Mesenchymal stem cell (in vitro differentiated cells and primary cell): Measurements from ENCODE around the gene OR2T2.
"Not testable (repeated sequence)": the region's sequence is repeated elsewhere in the genome, so short reads cannot be mapped to it uniquely, and the experiment has no call there.

ENCODE experiments used
- DNase-seq: peaks from one replicate; pipeline ENCODE4 v3.0.0-alpha.2; 2013
- H2AFZ ChIP-seq: one replicate; pipeline ENCODE4 v1.6.1; 2013; ENCODE audit warnings: low read depth, mild to moderate bottlenecking, control low read depth, inconsistent platforms, low read length, moderate library complexity
- H2AK5ac ChIP-seq: 2 replicates; pipeline ENCODE4 v1.6.1; 2013; ENCODE audit warnings: low read length, moderate library complexity, mild to moderate bottlenecking, inconsistent platforms; ENCODE audit not compliant: severe bottlenecking
- H2BK120ac ChIP-seq: one replicate; pipeline ENCODE4 v1.6.1; 2013; ENCODE audit warnings: low read depth, mild to moderate bottlenecking, inconsistent platforms, low read length, moderate library complexity
- H2BK12ac ChIP-seq, 2 experiments: one replicate each; pipeline ENCODE4 v1.6.1; 2013; ENCODE audit warnings: inconsistent platforms in 2 of 2, low read length in 2 of 2, mild to moderate bottlenecking in 2 of 2, moderate library complexity in 2 of 2, control low read depth in 1 of 2
- H2BK15ac ChIP-seq: one replicate; pipeline ENCODE4 v1.6.1; 2013; ENCODE audit warnings: mild to moderate bottlenecking, low read depth, inconsistent platforms; ENCODE audit not compliant: poor library complexity, severe bottlenecking
- H2BK5ac ChIP-seq: 2 replicates; pipeline ENCODE4 v1.6.1; 2013; ENCODE audit warnings: low read depth, mild to moderate bottlenecking, low read length, control low read depth, inconsistent platforms; ENCODE audit not compliant: poor library complexity, severe bottlenecking
- H3K14ac ChIP-seq, 2 experiments: one replicate each; pipeline ENCODE4 v1.6.1; 2013; ENCODE audit warnings: inconsistent platforms in 2 of 2, low read length in 2 of 2, control low read depth in 1 of 2, mild to moderate bottlenecking in 1 of 2, moderate library complexity in 1 of 2
- H3K18ac ChIP-seq, 2 experiments: one replicate each; pipeline ENCODE4 v1.6.1; 2013; ENCODE audit warnings: inconsistent platforms in 2 of 2, low read length in 2 of 2, control low read depth in 1 of 2, low read depth in 1 of 2, mild to moderate bottlenecking in 1 of 2
- H3K23ac ChIP-seq, 2 experiments: one replicate each; pipeline ENCODE4 v1.6.1; 2013; ENCODE audit warnings: inconsistent platforms in 2 of 2, low read length in 2 of 2, mild to moderate bottlenecking in 2 of 2, moderate library complexity in 2 of 2, control low read depth in 1 of 2
- H3K27ac ChIP-seq: 2 replicates; pipeline ENCODE4 v1.5.1; 2013; ENCODE audit warnings: mild to moderate bottlenecking, moderate library complexity, low read length, control low read depth, inconsistent platforms; ENCODE audit not compliant: poor library complexity, severe bottlenecking
- H3K27me3 ChIP-seq, 2 experiments: 2 replicates each; pipeline versions ENCODE4 v1.6.1 to v1.7.0; 2013; ENCODE audit warnings: low read length in 2 of 2, mild to moderate bottlenecking in 2 of 2, moderate library complexity in 2 of 2, control low read depth in 1 of 2, inconsistent platforms in 1 of 2; ENCODE audit not compliant: control insufficient read depth in 1 of 2, insufficient read depth in 1 of 2
- H3K36me3 ChIP-seq, 2 experiments: 2 replicates each; pipeline versions ENCODE4 v1.6.1 to v1.7.0; 2013; ENCODE audit warnings: low read length in 2 of 2, control low read depth in 1 of 2, inconsistent platforms in 1 of 2, low read depth in 1 of 2, mild to moderate bottlenecking in 1 of 2; ENCODE audit not compliant: insufficient read depth in 2 of 2, control insufficient read depth in 1 of 2
- H3K4ac ChIP-seq, 2 experiments: one replicate each; pipeline ENCODE4 v1.6.1; 2013; ENCODE audit warnings: inconsistent platforms in 2 of 2, low read length in 2 of 2, mild to moderate bottlenecking in 2 of 2, moderate library complexity in 2 of 2, control low read depth in 1 of 2, low read depth in 1 of 2
- H3K4me1 ChIP-seq: 2 replicates; pipeline ENCODE4 v1.6.1; 2013; ENCODE audit warnings: low read depth, low read length, control low read depth; ENCODE audit not compliant: control insufficient read depth, insufficient read depth
- H3K4me2 ChIP-seq: 2 replicates; pipeline ENCODE4 v1.6.1; 2013; ENCODE audit warnings: low read length, mild to moderate bottlenecking, inconsistent platforms; ENCODE audit not compliant: poor library complexity, severe bottlenecking
- H3K4me3 ChIP-seq, 2 experiments: 2 replicates each; pipeline versions ENCODE4 v1.5.1 to v1.7.0; 2013; ENCODE audit warnings: low read length in 2 of 2, mild to moderate bottlenecking in 2 of 2, control low read depth in 1 of 2, low read depth in 1 of 2; ENCODE audit not compliant: insufficient read depth in 1 of 2
- H3K79me1 ChIP-seq: replicated peaks from 2 replicates; pipeline ENCODE4 v1.6.1; 2013; ENCODE audit warnings: mild to moderate bottlenecking, control low read depth, low read length, inconsistent platforms; ENCODE audit not compliant: poor library complexity, severe bottlenecking
- H3K9ac ChIP-seq: 2 replicates; pipeline ENCODE4 v1.7.0; 2013; ENCODE audit warnings: mild to moderate bottlenecking, low read length, moderate library complexity
- H3K9me3 ChIP-seq: 2 replicates; pipeline ENCODE4 v1.7.0; 2013; ENCODE audit warnings: mild to moderate bottlenecking, low read length; ENCODE audit not compliant: control insufficient read depth
- H4K8ac ChIP-seq: one replicate; pipeline ENCODE4 v1.6.1; 2013; ENCODE audit warnings: inconsistent platforms, mild to moderate bottlenecking, low read length, moderate library complexity
- H4K91ac ChIP-seq: one replicate; pipeline ENCODE4 v1.6.1; 2013; ENCODE audit warnings: mild to moderate bottlenecking, low read length, inconsistent platforms
- WGBS: methylation state at CpG from one replicate; pipeline ENCODE4 v1.1.7; 2013; ENCODE audit warnings: mixed read lengths; 5-methylcytosine and 5-hydroxymethylcytosine counted together

OR2T2 gene

GRCh38 chr1:248459117-248459516 lies 13.7 kb downstream of the OR2T2 start:
- not testable (repeated sequence) for H3K4me3 ChIP-seq, H3K36me3 ChIP-seq, H2BK15ac ChIP-seq, H3K79me1 ChIP-seq, H2BK120ac ChIP-seq, H3K4ac ChIP-seq, H3K23ac ChIP-seq, H3K4me1 ChIP-seq, H3K9ac ChIP-seq, H2BK5ac ChIP-seq, H3K9me3 ChIP-seq, DNase-seq, H3K4me2 ChIP-seq, H3K14ac ChIP-seq, H3K27me3 ChIP-seq, H4K91ac ChIP-seq, H2AFZ ChIP-seq, H3K27ac ChIP-seq, H2AK5ac ChIP-seq, H2BK12ac ChIP-seq, H3K18ac ChIP-seq, H4K8ac ChIP-seq
- 31% methylated on average over 3 of the region's 7 CpGs for WGBS

GRCh38 chr1:248471154-248471553 lies 25.7 kb downstream of the OR2T2 start:
- Histone ChIP-seq H3K79me1 (no peaks in the 10 kb centered on the region), H4K8ac (no peak overlapping the region), H3K4me2 (no peak overlapping the region), H2BK5ac (no peak overlapping the region), H3K27me3 (no peaks in the 10 kb centered on the region), H4K91ac (no peak overlapping the region), H3K23ac (no peak overlapping the region), H2AFZ (no peak overlapping the region), H3K18ac (no peak overlapping the region), H2BK120ac (no peak overlapping the region), H2BK15ac (no peak overlapping the region), H3K4me1 (no peaks in the 10 kb centered on the region), H2BK12ac (no peak overlapping the region), H3K14ac (no peak overlapping the region), H3K4ac (no peak overlapping the region), H3K4me3 (no peak overlapping the region), H3K36me3 (no peaks in the 10 kb centered on the region), H3K27ac (no peak overlapping the region), H3K9me3 (peaks cover 6% of the 10 kb centered on the region), H2AK5ac (no peak overlapping the region), H3K9ac (no peak overlapping the region)
- WGBS = 83% methylated on average over 1 of the region's 4 CpGs
- no peak for DNase-seq

GRCh38 chr1:248472111-248472510 lies 26.7 kb downstream of the OR2T2 start:
- not testable (repeated sequence) for H2BK120ac ChIP-seq, H4K91ac ChIP-seq, H2BK12ac ChIP-seq, H3K27me3 ChIP-seq, H3K4ac ChIP-seq, H3K9me3 ChIP-seq, DNase-seq, H3K4me1 ChIP-seq, H3K18ac ChIP-seq, H2BK5ac ChIP-seq, H3K4me2 ChIP-seq, H4K8ac ChIP-seq, H3K79me1 ChIP-seq, H3K9ac ChIP-seq, H3K23ac ChIP-seq, H2AFZ ChIP-seq, H3K36me3 ChIP-seq, H3K27ac ChIP-seq, H2BK15ac ChIP-seq, H3K14ac ChIP-seq, H3K4me3 ChIP-seq, H2AK5ac ChIP-seq
- WGBS = no CpG with 5 or more reads among the region's 2 CpGs

DNA sequence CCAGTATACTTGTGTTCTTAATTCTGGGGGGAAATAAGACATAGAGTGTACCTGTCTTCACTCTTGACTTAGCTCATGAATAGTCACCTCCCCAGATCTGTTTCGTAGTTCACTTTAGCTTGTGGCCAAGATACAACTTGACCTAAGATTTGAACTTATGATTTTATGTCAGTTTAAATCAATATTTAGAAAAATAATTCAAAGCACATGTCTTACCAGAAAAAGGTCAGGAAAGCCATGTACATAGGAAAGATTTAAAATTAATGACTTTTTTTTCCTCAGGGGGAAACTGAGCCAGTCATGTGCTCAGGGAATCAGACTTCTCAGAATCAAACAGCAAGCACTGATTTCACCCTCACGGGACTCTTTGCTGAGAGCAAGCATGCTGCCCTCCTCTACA lies 27.6 kb downstream of the OR2T2 start, which contains the start of gene OR2T3:
Gene OR2T3 (plus strand): TSS at position 301 of the 400 bp plus-strand sequence. CDS start 0 bp downstream, at position 301.
- not testable (repeated sequence) for H3K9ac ChIP-seq, H2BK5ac ChIP-seq

More for the DNA sequence above, 27.6 kb downstream of the OR2T2 start, which contains the start of gene OR2T3:
- not testable (repeated sequence) for H3K36me3 ChIP-seq, H3K9me3 ChIP-seq, H3K4me3 ChIP-seq, H2BK120ac ChIP-seq, H3K27ac ChIP-seq, H2BK15ac ChIP-seq, H4K8ac ChIP-seq, H3K4me1 ChIP-seq, H3K23ac ChIP-seq, H3K4ac ChIP-seq, H3K18ac ChIP-seq, H3K27me3 ChIP-seq, H3K79me1 ChIP-seq, DNase-seq, H2AK5ac ChIP-seq, H2AFZ ChIP-seq, H4K91ac ChIP-seq, H2BK12ac ChIP-seq, H3K14ac ChIP-seq, H3K4me2 ChIP-seq
- WGBS = no CpG with 5 or more reads among the region's 2 CpGs
